Vagina (tissue), 2 donors: ENCODE data around the gene FSTL1. TPM values are rescaled to one million over a fixed set of nuclear protein-coding genes. Genes with fewer than 3 reads are reported as not detected.
A peak's percentile ranks its signal among the peaks of the same experiment; 100 is the strongest.

Source experiments
- DNase-seq, 2 donors: peaks; one replicate each; pipeline ENCODE4 v3.0.0-alpha.2; 2017; ENCODE audit errors: extremely low spot score in 2 of 2
- H3K27ac ChIP-seq: fragments of 200-600 bp; sonication (generic); one replicate; pipeline ENCODE4 v1.5.1; 2019
- H3K27me3 ChIP-seq: fragments of 200-600 bp; sonication (generic); one replicate; pipeline ENCODE4 v1.5.1; 2019
- H3K36me3 ChIP-seq, 2 donors: fragments of 200-600 bp; sonication (generic); one replicate each; pipeline ENCODE4 v1.5.1; 2017 to 2019
- H3K4me1 ChIP-seq: fragments of 200-600 bp; sonication (generic); one replicate; pipeline ENCODE4 v1.5.1; 2019
- H3K4me3 ChIP-seq, 2 donors: fragments of 200-600 bp; sonication (generic); 1 replicate in 1 of 2; 2 replicates in 1 of 2; pipeline ENCODE4 v1.5.1; 2016 to 2019
- H3K9me3 ChIP-seq: fragments of 200-600 bp; sonication (generic); one replicate; pipeline ENCODE4 v1.5.1; 2019
- CTCF ChIP-seq, 3 experiments: fragments of 450-650 bp in 2 of 3; fragments of 200-600 bp in 1 of 3; sonication (generic) in 1 of 3; IDR thresholded peaks; one replicate each; pipeline ENCODE4 v1.5.1; 2017 to 2019; ENCODE audit warnings: antibody characterized with exemption in 3 of 3, mild to moderate bottlenecking in 2 of 3, moderate library complexity in 2 of 3
- POLR2A ChIP-seq, 2 donors: fragments of 450-650 bp; IDR thresholded peaks; one replicate each; pipeline ENCODE4 v1.6.1; 2017; ENCODE audit warnings: antibody characterized with exemption in 2 of 2, mild to moderate bottlenecking in 2 of 2, moderate library complexity in 2 of 2
- POLR2AphosphoS5 ChIP-seq, 2 donors: sonication (generic); formaldehyde crosslinking; IDR thresholded peaks; one replicate each; pipeline ENCODE4 v1.9.0; 2017; ENCODE audit warnings: antibody characterized with exemption in 2 of 2, mild to moderate bottlenecking in 2 of 2, low read depth in 1 of 2; ENCODE audit not compliant: insufficient read depth in 1 of 2
- intact Hi-C: fragments of 100-400 bp; cut with DNase I; formaldehyde crosslinking; loops from one replicate; pipeline ENCODE4 v1.15.1; 2023
- total RNA-seq: library from RNA; depleted of rRNA; stranded (reverse); fragments of >200 nt; gene quantifications from one replicate; pipeline ENCODE4 v1.2.3, GENCODE V29; 2016

Gene FSTL1
- total RNA-seq, 1 donor from 2014 or later, result 387 TPM

- intact Hi-C loops, result loop anchor here (5.0 to 10.0 kb wide), 2 partner anchors 70 to 173 kb away; partner anchors contain the start of gene LRRC58
- no peaks in the 10 kb centered on the region for H3K27me3 ChIP-seq
- peak overlapping the region; percentile 3 to 13 for H3K4me3 ChIP-seq
- TF ChIP-seq POLR2A (IDR thresholded peaks at IDR 0.05) (no peak), POLR2AphosphoS5 (IDR thresholded peaks at IDR 0.05; ENCODE audit: insufficient read depth in 1 of 2, low read depth in 1 of 2) (peak in 1 of 2 donors; percentile 95), CTCF (IDR thresholded peaks at IDR 0.05) (peak; percentile 59 to 89 (median 81))
- H3K4me1 ChIP-seq, result peaks cover 54% of the 10 kb centered on the region
- DNase-seq, result peak in 1 of 2 donors; percentile 94
- peak overlapping the region; percentile 76 for H3K27ac ChIP-seq
- H3K9me3 ChIP-seq, result no peaks in the 10 kb centered on the region
- H3K36me3 ChIP-seq, result no peaks in the 10 kb centered on the region
Observed at GRCh38 chr3:120417272-120417911, 33.4 kb downstream of the FSTL1 start.

- intact Hi-C loops, result loop anchor here (5.0 to 10.0 kb wide), 2 partner anchors 70 to 172 kb away; partner anchors contain the start of gene LRRC58
- peak overlapping the region; percentile 76 for H3K27ac ChIP-seq
- no peak for DNase-seq
- H3K4me3 ChIP-seq, result no peak overlapping the region
- no peak for TF ChIP-seq POLR2AphosphoS5 (IDR thresholded peaks at IDR 0.05; ENCODE audit: insufficient read depth in 1 of 2, low read depth in 1 of 2)
- no peak for TF ChIP-seq POLR2A (IDR thresholded peaks at IDR 0.05)
- TF ChIP-seq CTCF (IDR thresholded peaks at IDR 0.05), result no peak
- H3K36me3 ChIP-seq, result peaks cover 0 to 3% of the 10 kb centered on the region in 2 donors
- H3K9me3 ChIP-seq, result no peaks in the 10 kb centered on the region
- H3K4me1 ChIP-seq, result peaks cover 50% of the 10 kb centered on the region
- H3K27me3 ChIP-seq, result no peaks in the 10 kb centered on the region
Observed at GRCh38 chr3:120416868-120417267, 33.9 kb downstream of the FSTL1 start.

GRCh38 chr3:120415756-120416155 is 35.0 kb downstream of the FSTL1 start:
- H3K36me3 ChIP-seq, result peaks cover 0 to 14% of the 10 kb centered on the region in 2 donors
- peaks cover 39% of the 10 kb centered on the region for H3K4me1 ChIP-seq
- no peaks in the 10 kb centered on the region for H3K9me3 ChIP-seq
- intact Hi-C loops, result loop anchor here (5.0 to 10.0 kb wide), 2 partner anchors 68 to 171 kb away; partner anchors contain the start of gene LRRC58
- TF ChIP-seq CTCF (IDR thresholded peaks at IDR 0.05), result no peak
- TF ChIP-seq POLR2A (IDR thresholded peaks at IDR 0.05), result no peak
- no peak for TF ChIP-seq POLR2AphosphoS5 (IDR thresholded peaks at IDR 0.05; ENCODE audit: insufficient read depth in 1 of 2, low read depth in 1 of 2)
- no peak overlapping the region for H3K4me3 ChIP-seq
- no peak overlapping the region for H3K27ac ChIP-seq
- no peaks in the 10 kb centered on the region for H3K27me3 ChIP-seq
- DNase-seq, result no peak

GRCh38 chr3:120410541-120410940 is 40.3 kb downstream of the FSTL1 start:
- H3K4me3 ChIP-seq, result no peak overlapping the region
- H3K27ac ChIP-seq, result no peak overlapping the region
- no peaks in the 10 kb centered on the region for H3K9me3 ChIP-seq
- no peaks in the 10 kb centered on the region for H3K27me3 ChIP-seq
- intact Hi-C loops, result loop anchor here (10.0 kb wide), 1 partner anchor 166 kb away; no protein-coding TSS in a partner anchor
- DNase-seq, result no peak
- no peaks in the 10 kb centered on the region for H3K4me1 ChIP-seq
- TF ChIP-seq POLR2AphosphoS5 (IDR thresholded peaks at IDR 0.05; ENCODE audit: insufficient read depth in 1 of 2, low read depth in 1 of 2), result no peak
- TF ChIP-seq POLR2A (IDR thresholded peaks at IDR 0.05), result no peak
- no peak for TF ChIP-seq CTCF (IDR thresholded peaks at IDR 0.05)
- H3K36me3 ChIP-seq, result peaks cover 10 to 59% of the 10 kb centered on the region in 2 donors

GRCh38 chr3:120410116-120410515 is 40.7 kb downstream of the FSTL1 start:
- intact Hi-C loops, result loop anchor here (10.0 kb wide), 1 partner anchor 165 kb away; no protein-coding TSS in a partner anchor
- Histone ChIP-seq H3K36me3 (peaks cover 10 to 62% of the 10 kb centered on the region in 2 donors), H3K4me3 (no peak overlapping the region), H3K4me1 (no peaks in the 10 kb centered on the region), H3K27ac (no peak overlapping the region), H3K9me3 (no peaks in the 10 kb centered on the region), H3K27me3 (no peaks in the 10 kb centered on the region)
- no peak for DNase-seq
- TF ChIP-seq POLR2A (IDR thresholded peaks at IDR 0.05) (no peak), CTCF (IDR thresholded peaks at IDR 0.05) (no peak), POLR2AphosphoS5 (IDR thresholded peaks at IDR 0.05; ENCODE audit: insufficient read depth in 1 of 2, low read depth in 1 of 2) (no peak)
